ENCODE data around the gene MYO1C. TPM values are rescaled to one million over a fixed set of nuclear protein-coding genes. Genes with fewer than 3 reads are reported as not detected.
"Not testable (repeated sequence)": the region's sequence is repeated elsewhere in the genome, so short reads cannot be mapped to it uniquely, and the experiment has no call there.

MYO1C gene
- total RNA-seq, 1 donor from 2014 or later = 329 TPM

- Mint-ChIP-seq H3K27ac (ENCODE audit: unreplicated experiment) (no peak overlapping the region), H3K36me3 (ENCODE audit: low read depth) (peaks cover 20% of the 10 kb centered on the region), H3K4me1 (ENCODE audit: low read depth) (no peaks in the 10 kb centered on the region), H3K9me3 (ENCODE audit: low read depth) (no peaks in the 10 kb centered on the region), H3K4me3 (ENCODE audit: unreplicated experiment) (no peak overlapping the region), H3K27me3 (ENCODE audit: low read depth) (no peaks in the 10 kb centered on the region)
- no peak for DNase-seq (ENCODE audit: low spot score)
- TF ChIP-seq, protein P1, sequence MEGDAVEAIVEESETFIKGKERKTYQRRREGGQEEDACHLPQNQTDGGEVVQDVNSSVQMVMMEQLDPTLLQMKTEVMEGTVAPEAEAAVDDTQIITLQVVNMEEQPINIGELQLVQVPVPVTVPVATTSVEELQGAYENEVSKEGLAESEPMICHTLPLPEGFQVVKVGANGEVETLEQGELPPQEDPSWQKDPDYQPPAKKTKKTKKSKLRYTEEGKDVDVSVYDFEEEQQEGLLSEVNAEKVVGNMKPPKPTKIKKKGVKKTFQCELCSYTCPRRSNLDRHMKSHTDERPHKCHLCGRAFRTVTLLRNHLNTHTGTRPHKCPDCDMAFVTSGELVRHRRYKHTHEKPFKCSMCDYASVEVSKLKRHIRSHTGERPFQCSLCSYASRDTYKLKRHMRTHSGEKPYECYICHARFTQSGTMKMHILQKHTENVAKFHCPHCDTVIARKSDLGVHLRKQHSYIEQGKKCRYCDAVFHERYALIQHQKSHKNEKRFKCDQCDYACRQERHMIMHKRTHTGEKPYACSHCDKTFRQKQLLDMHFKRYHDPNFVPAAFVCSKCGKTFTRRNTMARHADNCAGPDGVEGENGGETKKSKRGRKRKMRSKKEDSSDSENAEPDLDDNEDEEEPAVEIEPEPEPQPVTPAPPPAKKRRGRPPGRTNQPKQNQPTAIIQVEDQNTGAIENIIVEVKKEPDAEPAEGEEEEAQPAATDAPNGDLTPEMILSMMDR (IDR thresholded peaks at IDR 0.05) = peak; percentile 51
These were observed 40.5 kb upstream of the MYO1C start for GRCh38 chr17:1532836-1533602.

GRCh38 chr17:1529863-1530262 is 37.4 kb upstream of the MYO1C start:
- Mint-ChIP-seq H3K4me1 (ENCODE audit: low read depth) (no peaks in the 10 kb centered on the region), H3K4me3 (ENCODE audit: unreplicated experiment) (no peak overlapping the region), H3K27me3 (ENCODE audit: low read depth) (no peaks in the 10 kb centered on the region), H3K36me3 (ENCODE audit: low read depth) (peaks cover 19% of the 10 kb centered on the region), H3K27ac (ENCODE audit: unreplicated experiment) (peak overlapping the region; percentile 45), H3K9me3 (ENCODE audit: low read depth) (no peaks in the 10 kb centered on the region)
- TF ChIP-seq, protein P1 (IDR thresholded peaks at IDR 0.05) = no peak
- DNase-seq (ENCODE audit: low spot score) = no peak

GRCh38 chr17:1526876-1527275 is 34.4 kb upstream of the MYO1C start:
- not testable (repeated sequence) for H3K4me3 Mint-ChIP-seq (ENCODE audit: unreplicated experiment); H3K4me1 Mint-ChIP-seq (ENCODE audit: low read depth); H3K27me3 Mint-ChIP-seq (ENCODE audit: low read depth); H3K9me3 Mint-ChIP-seq (ENCODE audit: low read depth); H3K36me3 Mint-ChIP-seq (ENCODE audit: low read depth); DNase-seq (ENCODE audit: low spot score); H3K27ac Mint-ChIP-seq (ENCODE audit: unreplicated experiment)

- Mint-ChIP-seq H3K27ac (ENCODE audit: unreplicated experiment) (no peak overlapping the region), H3K27me3 (ENCODE audit: low read depth) (no peaks in the 10 kb centered on the region), H3K36me3 (ENCODE audit: low read depth) (peaks cover 4% of the 10 kb centered on the region), H3K9me3 (ENCODE audit: low read depth) (no peaks in the 10 kb centered on the region), H3K4me3 (ENCODE audit: unreplicated experiment) (no peak overlapping the region), H3K4me1 (ENCODE audit: low read depth) (peaks cover 3% of the 10 kb centered on the region)
- TF ChIP-seq, protein P1 (IDR thresholded peaks at IDR 0.05) = no peak
- no peak for DNase-seq (ENCODE audit: low spot score)
These were observed 30.1 kb upstream of the MYO1C start for GRCh38 chr17:1522626-1523025.

- no peak for DNase-seq (ENCODE audit: low spot score)
- Mint-ChIP-seq H3K4me1 (ENCODE audit: low read depth) (peaks cover 6% of the 10 kb centered on the region), H3K4me3 (ENCODE audit: unreplicated experiment) (no peak overlapping the region), H3K9me3 (ENCODE audit: low read depth) (no peaks in the 10 kb centered on the region), H3K27me3 (ENCODE audit: low read depth) (no peaks in the 10 kb centered on the region), H3K36me3 (ENCODE audit: low read depth) (peaks cover 4% of the 10 kb centered on the region), H3K27ac (ENCODE audit: unreplicated experiment) (no peak overlapping the region)
- TF ChIP-seq, protein P1 (IDR thresholded peaks at IDR 0.05) = no peak
These were observed 28.7 kb upstream of the MYO1C start for GRCh38 chr17:1521086-1521640.

- Mint-ChIP-seq H3K9me3 (ENCODE audit: low read depth) (no peaks in the 10 kb centered on the region), H3K36me3 (ENCODE audit: low read depth) (no peaks in the 10 kb centered on the region), H3K4me1 (ENCODE audit: low read depth) (peaks cover 18% of the 10 kb centered on the region), H3K27me3 (ENCODE audit: low read depth) (no peaks in the 10 kb centered on the region), H3K27ac (ENCODE audit: unreplicated experiment) (peak overlapping the region; percentile 45), H3K4me3 (ENCODE audit: unreplicated experiment) (no peak overlapping the region)
- no peak for DNase-seq (ENCODE audit: low spot score)
- TF ChIP-seq, protein P1 (IDR thresholded peaks at IDR 0.05) = no peak
These were observed 27.2 kb upstream of the MYO1C start for GRCh38 chr17:1519678-1520077.
